GM10847 (cell line): ENCODE measurements around the gene MID1.

Experiments used
- POLR2A ChIP-seq: IDR thresholded peaks from 2 replicates; pipeline ENCODE4 v1.6.1; 2011; ENCODE audit not compliant: insufficient read length; ENCODE audit errors: extremely low read depth

Gene MID1

GRCh38 chrX:10505726-10506125, 114.7 kb downstream of the MID1 start:
- no peak for TF ChIP-seq POLR2A

DNA sequence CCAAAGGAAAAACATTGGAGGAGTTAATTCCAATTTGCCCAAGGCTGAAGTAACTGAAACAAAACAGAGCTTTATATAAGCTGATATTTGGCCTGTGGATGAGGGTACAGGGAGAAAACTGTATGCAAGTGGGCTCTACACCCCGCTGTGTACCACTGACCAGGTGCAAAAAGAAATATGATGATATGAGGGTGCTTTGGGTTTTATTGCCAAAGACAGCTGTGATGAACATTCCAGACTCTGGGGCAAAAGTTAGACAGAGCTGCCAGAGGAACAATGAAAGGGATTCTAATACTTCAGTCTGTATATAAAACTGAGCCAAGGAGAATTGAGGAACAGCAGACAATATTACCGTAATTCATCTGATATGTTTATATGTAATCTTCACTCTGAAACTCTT, 117.4 kb downstream of the MID1 start:
- TF ChIP-seq POLR2A, result no peak

DNA sequence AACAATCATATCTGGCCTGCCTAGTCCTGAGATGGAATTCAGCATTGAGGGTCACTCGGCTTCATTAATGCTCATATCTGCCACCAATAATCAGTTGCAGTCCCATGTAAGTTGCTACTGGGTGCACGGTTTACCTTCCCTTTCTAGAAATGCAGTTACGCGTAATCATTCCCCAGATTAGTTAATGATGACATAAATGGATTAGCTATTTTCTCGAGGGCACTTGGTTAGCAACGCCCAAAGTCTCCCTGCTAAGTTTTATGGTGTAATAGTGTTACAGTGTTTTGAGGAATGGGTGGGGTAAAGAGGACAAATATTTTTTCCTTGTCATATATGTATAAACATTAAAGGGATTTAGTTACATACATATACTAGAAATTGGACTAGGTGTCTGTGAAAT, 118.8 kb downstream of the MID1 start:
- TF ChIP-seq POLR2A, result no peak

DNA sequence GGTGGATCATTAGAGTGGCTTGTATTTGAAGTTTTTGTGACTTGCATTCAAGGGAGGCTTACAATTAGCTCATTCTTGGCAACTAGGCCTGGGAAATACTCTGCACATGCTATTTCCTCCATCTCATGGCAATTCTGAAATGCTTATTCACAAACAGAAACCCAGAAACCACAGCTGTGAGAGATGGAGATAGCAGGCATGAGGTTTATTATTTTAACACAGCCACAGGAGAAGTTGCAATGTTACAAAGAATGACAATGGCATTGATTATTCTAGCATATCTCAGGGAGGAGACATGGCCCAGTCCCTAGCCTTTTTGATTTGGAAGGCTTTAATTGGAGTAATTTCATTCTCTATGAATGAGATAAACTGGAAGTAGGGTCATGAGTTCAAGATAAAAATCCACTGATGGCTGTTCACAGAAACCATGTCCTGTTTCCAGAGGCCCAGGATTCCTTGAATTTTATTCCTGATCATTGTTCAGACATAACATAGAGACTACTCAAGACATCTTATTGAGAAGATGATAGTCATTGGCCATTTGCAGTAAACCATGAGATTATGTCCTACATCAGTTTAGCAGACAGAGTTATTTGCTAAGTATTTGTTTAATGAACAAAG, 123.9 kb downstream of the MID1 start:
- no peak for TF ChIP-seq POLR2A

GRCh38 chrX:10495677-10496076, 124.7 kb downstream of the MID1 start:
- no peak for TF ChIP-seq POLR2A

GRCh38 chrX:10492250-10492649, 128.1 kb downstream of the MID1 start:
- no peak for TF ChIP-seq POLR2A

- TF ChIP-seq POLR2A, result no peak
Measured at GRCh38 chrX:10486373-10486772, 134.0 kb downstream of the MID1 start.

DNA sequence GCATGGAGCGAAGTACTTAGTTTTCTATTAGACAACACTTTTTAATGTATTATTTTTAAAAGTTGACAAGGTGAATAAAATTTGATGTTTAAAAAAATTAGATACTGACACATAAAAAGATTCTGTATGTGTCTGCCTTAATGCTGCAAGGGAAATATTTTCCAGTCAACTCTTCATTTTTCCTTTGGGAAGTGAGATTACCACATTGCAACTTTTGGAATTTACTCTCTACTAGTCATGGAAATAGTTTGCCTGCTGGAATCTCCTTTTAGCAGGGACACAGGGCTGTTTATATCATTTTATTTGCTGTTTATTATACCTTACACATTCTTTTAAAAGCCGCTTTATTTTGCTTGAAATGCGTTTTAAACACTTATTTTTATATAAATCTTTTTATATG, 135.1 kb downstream of the MID1 start:
- no peak for TF ChIP-seq POLR2A

DNA sequence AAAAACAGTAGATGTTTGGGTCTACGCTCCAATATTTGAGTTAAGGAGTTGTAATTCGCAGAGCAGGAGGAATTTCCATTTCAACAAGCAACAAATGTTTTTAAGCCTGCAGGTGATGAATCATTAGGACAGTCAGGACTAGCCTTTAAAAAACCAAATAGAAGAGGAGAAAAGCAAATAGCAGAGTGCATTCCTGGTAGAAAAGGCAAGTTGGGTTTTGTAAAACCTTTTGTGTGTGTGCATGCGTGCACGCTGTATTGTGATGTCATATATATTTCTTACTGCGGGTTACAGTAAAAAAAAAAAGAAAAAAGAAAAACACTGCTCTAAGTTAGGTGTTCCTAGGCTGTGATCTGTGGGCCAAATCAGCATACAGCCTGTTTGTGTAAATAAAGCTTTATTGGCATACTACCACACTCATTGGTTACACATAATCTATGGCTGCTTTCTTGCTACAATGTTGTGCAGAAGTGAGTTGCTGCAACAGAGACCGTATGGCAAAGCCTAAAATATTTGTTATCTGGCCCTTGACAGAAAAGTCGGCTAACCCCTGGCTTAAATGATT, 135.6 kb downstream of the MID1 start:
- TF ChIP-seq POLR2A, result no peak

DNA sequence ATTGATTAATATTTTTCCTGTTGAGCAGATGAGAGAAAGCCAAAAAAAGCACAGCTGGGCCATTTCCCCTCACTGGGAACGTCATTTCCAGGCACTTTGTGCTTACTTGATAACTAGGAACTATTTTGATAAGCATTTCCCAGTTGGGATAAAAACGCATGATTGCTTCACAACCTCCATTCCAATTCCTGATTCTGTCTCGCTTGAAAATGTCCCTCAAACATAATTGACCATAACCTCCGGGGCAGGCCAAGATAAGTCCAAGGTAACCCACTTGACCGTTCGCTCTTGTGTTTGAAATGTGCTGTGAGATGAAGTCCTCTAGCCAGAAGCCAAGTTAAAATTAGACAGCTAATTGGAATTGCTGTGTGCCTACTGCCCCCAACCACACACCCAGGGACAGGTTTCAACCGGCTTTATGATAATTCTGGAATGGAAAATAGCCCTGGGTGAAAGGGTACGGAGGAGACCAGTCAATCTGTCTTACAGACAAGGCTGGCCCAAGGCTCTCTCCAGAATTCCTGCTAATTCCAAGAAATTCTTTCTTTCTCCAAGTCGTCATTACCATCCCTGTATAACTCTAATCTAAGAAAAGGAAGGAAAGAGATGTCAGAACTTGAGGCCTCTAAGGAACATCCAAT, 137.1 kb downstream of the MID1 start:
- TF ChIP-seq POLR2A, result no peak

- no peak for TF ChIP-seq POLR2A
Measured at GRCh38 chrX:10482708-10483107, 137.7 kb downstream of the MID1 start.

- no peak for TF ChIP-seq POLR2A
Measured at GRCh38 chrX:10482261-10482660, 138.1 kb downstream of the MID1 start.

DNA sequence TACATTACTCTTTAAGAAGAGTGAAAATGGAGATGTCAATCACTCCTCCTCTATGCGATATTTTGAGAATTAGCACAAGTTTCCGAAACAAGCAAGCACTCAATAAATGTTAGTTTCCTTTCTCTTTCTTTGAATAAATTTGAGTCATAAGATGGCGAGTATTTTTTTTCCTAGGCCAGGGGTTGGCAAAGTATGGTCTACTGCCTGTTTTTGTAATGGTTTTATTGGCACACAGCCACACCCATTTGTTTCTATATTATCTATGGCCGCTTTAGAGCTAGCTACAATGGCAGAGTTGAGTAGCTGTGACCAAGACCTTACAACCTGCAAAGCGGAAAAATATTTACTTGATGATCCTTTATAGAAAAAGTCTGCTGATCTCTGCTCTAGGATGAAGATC, 139.5 kb downstream of the MID1 start:
- TF ChIP-seq POLR2A, result no peak

GRCh38 chrX:10479508-10479907, 140.9 kb downstream of the MID1 start:
- TF ChIP-seq POLR2A, result no peak

DNA sequence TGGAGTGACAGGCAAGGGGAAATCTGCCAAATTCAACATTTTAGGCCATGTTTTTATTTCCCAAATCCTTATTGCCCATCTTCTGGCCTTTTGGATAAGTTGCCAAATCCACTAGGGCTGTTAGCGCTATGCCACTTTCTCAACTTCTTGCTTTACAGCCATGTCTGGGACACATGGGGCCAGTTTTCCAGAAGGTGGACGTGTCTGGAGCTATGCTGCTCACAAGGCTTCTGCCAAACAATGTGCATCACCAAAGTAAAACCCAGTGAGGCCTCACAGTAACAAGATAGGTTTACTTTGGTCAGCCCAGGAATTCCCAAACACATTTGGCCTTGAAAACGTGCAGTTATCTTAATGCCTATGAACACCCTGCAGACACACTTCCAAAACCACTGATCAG, 142.9 kb downstream of the MID1 start:
- TF ChIP-seq POLR2A, result no peak

GRCh38 chrX:10474913-10475568, 145.3 kb downstream of the MID1 start:
- no peak for TF ChIP-seq POLR2A
